UCSD-AML1 (cell line): ENCODE results near the gene PDE4D.

Source experiments
- DNase-seq: peaks from one replicate; lab custom pipeline; 2025; ENCODE audit not compliant: unreplicated experiment; lab: John Stamatoyannopoulos, UW

The PDE4D gene

GRCh38 chr5:59037453-59037852, 856.1 kb downstream of the PDE4D start:
- DNase-seq: no peak

DNA sequence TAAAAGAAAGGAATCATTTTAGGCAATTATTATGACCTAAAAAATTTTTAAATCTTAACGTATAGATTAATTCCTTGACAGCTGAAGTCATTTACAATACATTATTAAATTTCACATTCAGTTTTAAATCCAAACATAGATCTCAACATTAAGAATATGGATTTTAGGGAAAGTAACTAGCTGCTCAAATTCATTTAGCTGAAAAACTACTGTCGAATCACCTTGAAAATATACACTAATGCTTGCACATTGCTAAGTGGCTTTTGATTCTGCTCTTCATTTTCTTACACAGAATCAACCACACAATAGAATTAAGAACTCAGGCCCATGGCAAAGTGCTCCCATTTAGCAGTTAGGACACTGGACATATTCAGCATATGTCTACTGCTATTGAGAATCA, 856.5 kb downstream of the PDE4D start:
- DNase-seq: no peak

GRCh38 chr5:59036274-59036961, 857.1 kb downstream of the PDE4D start:
- no peak for DNase-seq

DNA sequence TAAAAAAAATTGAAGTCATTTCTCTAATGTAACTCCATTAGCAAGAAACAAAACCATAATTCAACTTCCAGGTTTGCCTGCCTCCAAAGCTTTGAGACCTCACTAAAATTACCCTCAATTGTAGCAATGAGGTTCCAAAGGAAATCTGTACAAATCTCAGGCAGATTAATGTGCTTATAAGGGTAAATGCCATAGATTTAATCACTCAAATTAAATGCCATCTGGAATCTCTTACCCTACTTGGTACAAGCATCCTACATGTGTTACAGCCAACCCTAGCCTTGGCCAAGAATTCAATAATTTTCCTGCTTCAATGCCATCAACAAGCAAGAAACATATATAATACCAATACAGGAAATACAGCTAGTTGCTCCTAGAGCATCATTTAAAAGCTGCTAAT, 857.8 kb downstream of the PDE4D start:
- DNase-seq: no peak

GRCh38 chr5:59034498-59035186, 858.9 kb downstream of the PDE4D start:
- no peak for DNase-seq

GRCh38 chr5:59027145-59027907, 866.2 kb downstream of the PDE4D start:
- no peak for DNase-seq

DNA sequence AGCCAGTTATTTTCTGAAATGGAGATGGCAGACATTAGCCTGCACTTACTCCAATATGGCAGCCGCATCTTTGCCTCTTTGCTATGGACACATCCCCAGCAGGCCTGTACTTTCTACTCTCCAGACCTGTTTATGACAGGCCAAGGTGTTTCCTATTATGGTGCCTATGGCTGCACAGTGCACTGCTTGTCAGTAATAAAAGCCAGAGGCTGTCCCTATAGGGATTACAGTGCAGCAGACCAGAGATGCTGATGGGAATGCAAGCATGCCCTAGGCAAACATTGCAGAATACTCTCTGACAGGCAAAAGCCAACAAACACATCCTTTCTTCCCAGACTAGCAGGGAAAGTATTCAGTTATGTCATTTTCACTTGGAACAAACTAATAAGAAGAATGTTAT, 867.8 kb downstream of the PDE4D start:
- DNase-seq: no peak

DNA sequence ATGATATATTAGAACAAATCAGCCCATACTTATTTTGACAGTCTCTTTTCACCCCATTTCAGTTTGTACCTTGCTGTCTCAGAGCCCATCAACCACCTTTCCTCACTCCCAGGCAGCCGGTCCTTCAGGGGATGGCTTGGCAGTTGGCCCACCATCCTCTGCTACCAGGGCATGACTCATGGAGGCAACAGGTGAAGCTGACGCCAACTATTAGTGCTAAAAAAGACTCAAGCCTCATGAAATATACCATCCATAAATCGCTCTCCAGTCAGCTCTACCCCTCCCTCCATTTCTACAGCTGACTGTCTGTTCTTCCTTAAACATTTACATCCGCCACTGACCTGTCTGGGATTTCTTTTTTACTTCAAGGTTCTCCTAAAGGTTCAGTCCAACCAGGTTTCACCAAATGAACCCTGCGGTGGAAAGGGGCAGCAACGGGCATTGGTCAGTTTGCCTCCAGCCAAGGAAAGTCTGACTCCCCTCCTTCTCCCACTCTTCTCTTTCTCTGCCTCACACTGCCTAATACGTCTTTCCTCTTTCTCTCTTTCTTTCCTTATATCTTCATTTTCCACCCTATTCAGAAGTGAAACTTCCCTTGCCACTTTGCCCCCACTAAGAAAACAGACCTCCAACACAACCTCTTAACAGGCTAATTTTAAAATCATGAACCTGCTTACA, 871.5 kb downstream of the PDE4D start:
- no peak for DNase-seq

- no peak for DNase-seq
These were observed 872.2 kb downstream of the PDE4D start for GRCh38 chr5:59021286-59021673.

DNA sequence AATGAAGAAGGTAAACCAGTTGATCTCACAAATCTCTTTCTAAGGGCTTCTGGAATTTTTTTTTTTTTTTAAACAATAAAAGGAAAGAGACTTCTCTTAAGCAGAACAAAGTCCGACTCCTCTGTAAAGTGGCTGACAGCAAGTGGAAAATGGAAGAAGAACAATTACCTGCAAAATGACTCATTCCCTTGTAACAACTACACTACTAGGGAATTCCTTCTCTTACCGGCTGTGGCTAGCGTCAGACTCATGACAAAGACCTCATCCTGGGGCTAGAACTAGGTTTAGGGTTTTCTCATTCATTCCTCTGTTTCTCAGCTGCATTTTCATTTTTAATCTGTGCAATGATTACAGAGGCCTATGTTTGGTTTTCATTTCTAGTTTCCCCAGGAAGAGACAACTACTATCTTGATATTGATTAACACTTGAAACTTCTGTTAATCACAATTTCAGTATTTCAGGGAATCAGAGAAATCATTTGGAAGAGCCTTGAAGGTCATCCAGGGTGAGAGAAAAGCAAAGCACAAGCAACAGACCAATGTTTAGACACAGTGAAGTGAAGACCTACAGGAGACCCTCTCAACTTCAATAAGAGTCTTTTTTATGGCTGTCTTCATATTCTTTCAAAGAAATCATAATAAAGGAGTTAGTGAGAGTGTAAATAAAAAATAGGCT, 872.8 kb downstream of the PDE4D start:
- no peak for DNase-seq

DNA sequence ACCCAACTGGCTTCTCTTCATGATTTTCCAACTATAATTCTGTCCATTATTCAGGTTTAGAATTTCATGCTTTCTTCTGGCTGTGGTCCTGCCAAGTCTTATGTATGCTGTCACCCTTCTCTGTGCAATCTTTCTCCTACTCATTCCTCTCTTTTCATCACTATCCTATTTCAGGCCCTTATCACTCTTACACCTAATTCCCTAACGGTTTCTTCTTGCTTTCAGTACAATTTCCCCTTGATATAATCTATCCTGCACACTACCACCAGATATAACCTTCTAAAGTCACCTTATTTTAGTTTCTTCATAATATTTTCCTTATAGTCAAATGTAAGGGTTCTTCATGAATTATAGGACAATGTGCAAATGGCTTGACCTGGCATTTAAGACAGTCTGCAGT, 874.4 kb downstream of the PDE4D start:
- DNase-seq: no peak

- no peak for DNase-seq
These were observed 876.6 kb downstream of the PDE4D start for GRCh38 chr5:59016925-59017324.

DNA sequence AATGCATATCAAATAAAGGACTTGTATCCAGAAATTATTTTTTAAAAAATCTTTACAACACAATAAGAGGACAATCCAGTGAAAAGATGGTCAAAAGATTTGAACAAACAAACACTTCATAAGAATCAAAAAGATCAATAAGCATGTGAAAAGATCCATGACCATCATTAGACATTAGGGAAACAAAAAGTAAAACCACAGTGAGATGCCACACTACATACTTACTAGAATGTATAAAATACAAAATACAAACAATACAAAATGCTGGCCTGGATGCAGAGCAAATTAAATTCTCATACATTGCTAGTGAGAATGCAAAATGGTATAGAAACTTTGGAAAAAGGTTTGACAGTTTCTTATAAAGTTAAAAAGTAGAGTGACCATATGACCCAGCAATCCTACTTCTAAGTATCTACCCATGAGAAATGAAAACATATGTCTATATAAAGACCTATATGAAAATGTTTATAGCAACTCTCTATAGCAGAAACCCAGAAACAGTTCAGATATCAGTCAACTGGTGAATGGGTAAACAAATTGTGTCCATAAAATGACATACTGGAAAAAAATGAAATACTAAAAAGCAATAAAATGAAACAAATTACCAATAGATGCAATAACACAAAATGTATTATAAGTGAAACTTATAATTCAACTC, 884.6 kb downstream of the PDE4D start:
- no peak for DNase-seq

DNA sequence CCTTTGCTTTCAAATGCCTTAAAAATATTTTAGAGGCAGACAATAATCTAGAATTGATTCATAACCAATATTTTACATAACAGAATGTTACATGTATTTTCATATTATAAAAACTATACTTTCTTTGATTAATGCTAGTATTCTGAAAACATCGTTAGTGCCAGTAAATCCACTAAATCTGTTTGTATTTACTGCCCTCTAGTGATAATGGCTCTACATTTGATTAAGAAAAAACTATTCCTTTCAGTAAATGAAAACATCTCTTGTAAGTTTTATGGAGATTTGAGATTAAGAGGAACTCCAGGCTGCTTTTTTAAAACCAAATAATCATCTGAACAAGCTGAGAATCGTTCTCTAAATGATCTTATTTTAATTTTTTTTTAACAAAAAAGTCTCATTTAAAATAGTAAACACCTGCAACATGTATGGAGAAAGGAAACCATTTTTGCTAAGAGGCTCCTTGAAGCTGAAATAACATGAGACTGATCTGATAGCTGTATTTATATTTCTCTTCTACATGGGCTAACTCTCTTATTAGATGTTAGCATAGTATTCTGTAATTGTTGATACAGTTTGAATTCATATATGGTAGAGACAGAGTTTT, 886.0 kb downstream of the PDE4D start:
- no peak for DNase-seq

DNA sequence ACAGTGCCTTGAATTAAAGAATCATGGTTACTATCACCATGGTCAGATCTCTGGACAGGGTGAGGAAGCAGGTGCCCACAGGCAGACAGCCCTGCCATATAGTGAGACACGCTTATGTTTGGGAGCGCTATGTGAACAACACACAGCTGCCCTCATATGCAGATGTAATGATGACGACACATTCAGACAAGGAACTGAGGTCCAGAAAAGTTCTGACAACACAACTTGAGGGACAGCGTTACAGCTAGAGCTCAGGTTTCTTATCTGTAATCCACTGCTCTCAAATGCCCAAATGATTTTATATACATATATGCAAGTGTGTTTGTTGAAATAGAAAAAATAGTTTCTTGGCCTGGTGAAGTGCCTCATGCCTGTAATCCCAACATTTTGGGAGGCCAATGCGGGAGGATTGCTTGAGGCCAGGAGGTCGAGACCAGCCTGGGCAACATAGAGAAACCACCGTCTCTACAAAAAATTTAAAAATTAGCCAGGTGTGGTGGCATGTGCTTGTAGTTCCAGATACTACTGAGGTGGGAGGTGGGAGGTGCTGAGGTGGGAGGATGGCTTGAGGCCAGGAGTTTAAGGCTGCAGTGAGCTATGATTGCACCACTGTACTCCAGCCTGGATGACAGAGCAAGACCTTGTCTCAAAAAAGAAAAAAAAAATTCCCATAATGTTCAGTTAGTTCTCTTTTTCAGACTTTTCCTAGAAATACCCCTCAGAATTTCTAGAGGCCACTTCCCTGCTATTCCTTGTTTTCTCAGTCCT, 887.4 kb downstream of the PDE4D start:
- no peak for DNase-seq

- DNase-seq: no peak
These were observed 889.9 kb downstream of the PDE4D start for GRCh38 chr5:59003641-59004040.

GRCh38 chr5:59003124-59003523, 890.4 kb downstream of the PDE4D start:
- DNase-seq: no peak

- DNase-seq: no peak
These were observed 891.2 kb downstream of the PDE4D start for GRCh38 chr5:59002162-59002825.

- DNase-seq: no peak
These were observed 891.8 kb downstream of the PDE4D start for GRCh38 chr5:59001716-59002115.
